ENCODE data around the gene NCOA5. TPM values are rescaled to one million over a fixed set of nuclear protein-coding genes. Genes with fewer than 3 reads are reported as not detected.

The NCOA5 gene
- total and polyA plus RNA-seq, 9 of the 15 experiments (the other 6 are each of a cell fraction or from before 2014, with no cell fraction given): 3.9 to 22.8 (median 13.8) TPM

- no peak overlapping the region for H3K4me3 ChIP-seq
- BruUV-seq (replicated peaks): no TSS peak
- no peaks in the 10 kb centered on the region for H3K36me3 ChIP-seq (ENCODE audit: control insufficient read depth, insufficient read depth, low read length)
- peaks cover 10% of the 10 kb centered on the region for H4K20me1 ChIP-seq (replicated peaks; ENCODE audit: control insufficient read depth, insufficient read depth, low read length)
- H3K4me1 ChIP-seq (replicated peaks in 1 of 2; ENCODE audit: control insufficient read depth in 2 of 2, insufficient read depth in 2 of 2, low read length in 2 of 2): 0 out of 5 replicates have a peak, but pooled peaks cover 0 to 7% of the 10 kb centered on the region in 2 experiments
- no peak overlapping the region for H3K4me2 ChIP-seq (ENCODE audit: insufficient read depth, low read length)
- ChIA-PET CTCF (ENCODE audit: low intra/inter-chr PET ratio) (interaction anchor here (0.6 kb wide), 1 partner anchor 219 kb away, joined by 6 read pairs; no protein-coding TSS in a partner anchor), POLR2A (no interaction called here)
- H3K9me3 ChIP-seq (replicated peaks; ENCODE audit: control insufficient read depth, insufficient read depth, low read depth, low read length): no peaks in the 10 kb centered on the region
- in situ Hi-C loops (cut with MboI): loop anchor here (25.0 kb wide), 1 partner anchor 185 kb away; the partner anchor contains the start of gene CDH22
- H3K27me3 ChIP-seq (ENCODE audit: control insufficient read depth in 2 of 2, insufficient read depth in 2 of 2, low read length in 2 of 2): peaks cover 10 to 29% of the 10 kb centered on the region in 2 experiments; a peak in 3 of 5 replicates
- DNase-seq (ENCODE audit: extremely low read depth in 1 of 4, low spot score in 3 of 4) (no peak), FAIRE-seq (no peak), ATAC-seq (no peak)
- no peak overlapping the region for H3K27ac ChIP-seq (ENCODE audit: extremely low read depth, low read depth, low read length)
- intact Hi-C loops (cut with micrococcal nuclease): no loop called here
- H3K9ac ChIP-seq (ENCODE audit: insufficient read depth in 1 of 2, low read depth in 2 of 2, low read length in 2 of 2): no peak overlapping the region
- H3K79me2 ChIP-seq (ENCODE audit: control insufficient read depth, insufficient read depth, low read length): no peaks in the 10 kb centered on the region
- no peak overlapping the region for H2AFZ ChIP-seq (ENCODE audit: low read depth, low read length)
- WGBS (ENCODE audit: insufficient coverage, low coverage, missing lambda C conversion rate): 4% methylated on average over 11 of the region's 11 CpGs
- H3K9me1 ChIP-seq (ENCODE audit: control insufficient read depth, insufficient read depth, low read length): no peaks in the 10 kb centered on the region
- TF ChIP-seq THRB (CRISPR knock-in tag; conservative IDR thresholded peaks at IDR 0.05) (no peak), MGA (IDR thresholded peaks at IDR 0.05) (no peak), HNRNPL (IDR thresholded peaks at IDR 0.05; ENCODE audit: low read depth, low read length) (no peak), MAZ (CRISPR knock-in tag; conservative IDR thresholded peaks at IDR 0.05 in 1 of 2, IDR thresholded peaks at IDR 0.05 in 1 of 2) (no peak), DMBX1 (CRISPR knock-in tag; IDR thresholded peaks at IDR 0.05; ENCODE audit: borderline replicate concordance) (no peak), JUN (IDR thresholded peaks at IDR 0.05; ENCODE audit: borderline replicate concordance, low read depth, low read length) (no peak), JUN (CRISPR knock-in tag; IDR thresholded peaks at IDR 0.05; ENCODE audit: borderline replicate concordance) (no peak)
Measured at GRCh38 chr20:46127396-46128010, 37.7 kb upstream of the NCOA5 start.
